ENCODE data around the gene KIF13A. TPM values are rescaled to one million over a fixed set of nuclear protein-coding genes. Genes with fewer than 3 reads are reported as not detected.

Gene KIF13A
- total and polyA plus RNA-seq, 10 of the 15 experiments (the other 5 are each of a cell fraction or from before 2014, with no cell fraction given) = 0.02 to 0.26 (median 0.13) TPM; not detected in 2

DNA sequence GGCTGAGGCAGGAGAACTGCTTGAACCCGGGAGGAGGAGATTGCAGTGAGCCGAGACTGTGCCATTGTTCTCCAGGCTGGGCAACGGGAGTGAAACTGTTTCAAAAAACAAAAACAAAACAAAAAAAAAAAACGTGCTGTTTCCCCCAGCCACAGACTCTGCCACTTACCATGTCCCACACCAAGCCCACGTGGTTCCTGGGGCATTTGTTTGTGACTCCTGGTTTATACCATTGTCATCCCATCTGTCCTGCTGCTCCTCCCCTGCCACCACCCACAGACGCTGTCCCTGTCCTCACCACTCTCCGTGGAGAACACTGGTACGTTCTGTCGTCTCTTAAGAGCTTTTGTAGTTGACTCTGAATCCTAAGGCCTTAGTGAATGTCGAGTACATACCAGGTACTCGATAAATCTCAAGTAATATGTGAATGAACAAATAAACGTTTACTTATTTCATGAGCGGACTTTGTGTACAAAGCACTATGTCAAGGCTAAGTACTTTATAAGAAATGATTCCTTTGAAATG lies 48.0 kb upstream of the KIF13A start:
- H3K4me1 ChIP-seq (ENCODE audit: control insufficient read depth, insufficient read depth, low read length) = no peaks in the 10 kb centered on the region
- H3K9me3 ChIP-seq (replicated peaks; ENCODE audit: control insufficient read depth, insufficient read depth, low read length) = no peaks in the 10 kb centered on the region
- H4K20me1 ChIP-seq (ENCODE audit: control insufficient read depth, insufficient read depth) = no peaks in the 10 kb centered on the region
- no peaks in the 10 kb centered on the region for H3K79me2 ChIP-seq (ENCODE audit: control insufficient read depth, insufficient read depth, low read length)
- no peak for TF ChIP-seq TARDBP (IDR thresholded peaks at IDR 0.05; ENCODE audit: borderline replicate concordance)
- TF ChIP-seq ZNF217 (IDR thresholded peaks at IDR 0.05) = no peak
- TF ChIP-seq EZH2 (IDR thresholded peaks at IDR 0.05; ENCODE audit: borderline replicate concordance, control insufficient read depth, low read depth, low read length) = no peak
- TF ChIP-seq IRF4 (IDR thresholded peaks at IDR 0.05; ENCODE audit: low read depth, low read length) = no peak
- TF ChIP-seq CHD4 (IDR thresholded peaks at IDR 0.05) = no peak
- no peak for TF ChIP-seq WRNIP1 (IDR thresholded peaks at IDR 0.05; ENCODE audit: borderline replicate concordance, low read depth, low read length)
- WGBS (ENCODE audit: insufficient coverage, insufficient replicate concordance, low lambda C conversion rate, missing lambda C conversion rate) = 45% methylated on average over 13 of the region's 13 CpGs
- DNase-seq (ENCODE audit: low read depth, low spot score) (no peak), ATAC-seq (no peak), FAIRE-seq (no peak)
- no peaks in the 10 kb centered on the region; a peak in 1 of 4 replicates for H3K27me3 ChIP-seq (replicated peaks in 1 of 2; ENCODE audit: control insufficient read depth in 2 of 2, insufficient read depth in 2 of 2, low read length in 1 of 2)
- no peak overlapping the region for H2AFZ ChIP-seq (ENCODE audit: control insufficient read depth, low read depth, low read length)
- ChIA-PET SMC1A (ENCODE audit: uncharacterized antibody, unreplicated experiment) (interaction anchor here (0.9 kb wide), 1 partner anchor 8 kb away, joined by 3 read pairs; no protein-coding TSS in a partner anchor), CTCF (no interaction called here), RAD21 (ENCODE audit: unreplicated experiment) (no interaction called here), POLR2A (no interaction called here)
- no peak overlapping the region for H3K27ac ChIP-seq (ENCODE audit: control insufficient read depth, insufficient read depth)
- no peak overlapping the region for H3K4me2 ChIP-seq (ENCODE audit: control insufficient read depth, insufficient read depth)
- H3K36me3 ChIP-seq (ENCODE audit: control insufficient read depth in 2 of 2, insufficient read depth in 2 of 2, low read length in 1 of 2) = no peaks in the 10 kb centered on the region
- no peak overlapping the region for H3K4me3 ChIP-seq
- in situ Hi-C loops (cut with MboI) = no loop called here
- intact Hi-C loops (cut with micrococcal nuclease; ENCODE audit: unreplicated experiment) = no loop called here
- no TSS peak for BruUV-seq (replicated peaks)
- no peak overlapping the region for H3K9ac ChIP-seq (ENCODE audit: control insufficient read depth, insufficient read depth, low read length)

DNA sequence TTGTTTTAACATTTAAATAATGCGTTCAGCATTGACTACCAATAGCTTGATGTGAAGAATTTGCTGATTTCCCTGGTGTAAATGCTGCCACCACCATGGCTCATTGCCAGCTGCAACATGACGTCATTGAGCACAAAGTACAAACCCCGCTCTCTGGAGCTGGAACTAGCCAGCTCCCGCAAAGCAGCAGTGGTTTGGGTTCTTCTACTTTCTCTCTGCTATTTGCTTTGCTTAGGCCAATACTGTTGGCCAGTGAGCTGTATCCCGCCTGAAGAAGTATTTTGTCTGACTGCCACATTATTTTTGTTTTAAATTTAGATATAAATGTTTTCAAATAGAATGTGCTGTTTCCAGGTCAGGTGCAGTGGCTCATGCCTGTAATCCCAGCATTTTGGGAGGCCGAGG lies 47.4 kb upstream of the KIF13A start:
- POLR2A ChIA-PET = no interaction called here
- in situ Hi-C loops (cut with MboI) (no loop called here), intact Hi-C loops (cut with micrococcal nuclease; ENCODE audit: unreplicated experiment) (no loop called here)
- FAIRE-seq = no peak
- TF ChIP-seq, protein P1, sequence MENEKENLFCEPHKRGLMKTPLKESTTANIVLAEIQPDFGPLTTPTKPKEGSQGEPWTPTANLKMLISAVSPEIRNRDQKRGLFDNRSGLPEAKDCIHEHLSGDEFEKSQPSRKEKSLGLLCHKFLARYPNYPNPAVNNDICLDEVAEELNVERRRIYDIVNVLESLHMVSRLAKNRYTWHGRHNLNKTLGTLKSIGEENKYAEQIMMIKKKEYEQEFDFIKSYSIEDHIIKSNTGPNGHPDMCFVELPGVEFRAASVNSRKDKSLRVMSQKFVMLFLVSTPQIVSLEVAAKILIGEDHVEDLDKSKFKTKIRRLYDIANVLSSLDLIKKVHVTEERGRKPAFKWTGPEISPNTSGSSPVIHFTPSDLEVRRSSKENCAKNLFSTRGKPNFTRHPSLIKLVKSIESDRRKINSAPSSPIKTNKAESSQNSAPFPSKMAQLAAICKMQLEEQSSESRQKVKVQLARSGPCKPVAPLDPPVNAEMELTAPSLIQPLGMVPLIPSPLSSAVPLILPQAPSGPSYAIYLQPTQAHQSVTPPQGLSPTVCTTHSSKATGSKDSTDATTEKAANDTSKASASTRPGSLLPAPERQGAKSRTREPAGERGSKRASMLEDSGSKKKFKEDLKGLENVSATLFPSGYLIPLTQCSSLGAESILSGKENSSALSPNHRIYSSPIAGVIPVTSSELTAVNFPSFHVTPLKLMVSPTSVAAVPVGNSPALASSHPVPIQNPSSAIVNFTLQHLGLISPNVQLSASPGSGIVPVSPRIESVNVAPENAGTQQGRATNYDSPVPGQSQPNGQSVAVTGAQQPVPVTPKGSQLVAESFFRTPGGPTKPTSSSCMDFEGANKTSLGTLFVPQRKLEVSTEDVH (IDR thresholded peaks at IDR 0.05; ENCODE audit: low read depth, partially characterized antibody) = no peak
- peak; percentile 70 for TF ChIP-seq ATF7 (IDR thresholded peaks at IDR 0.05; ENCODE audit: low read depth)
- H3K4me1 ChIP-seq (ENCODE audit: control insufficient read depth, insufficient read depth, low read length) = no peaks in the 10 kb centered on the region
- no peaks in the 10 kb centered on the region for H3K9me3 ChIP-seq (replicated peaks; ENCODE audit: control insufficient read depth, insufficient read depth, low read length)
- no peak overlapping the region for H3K4me3 ChIP-seq
- H3K36me3 ChIP-seq (ENCODE audit: control insufficient read depth in 2 of 2, insufficient read depth in 2 of 2, low read length in 1 of 2) = no peaks in the 10 kb centered on the region
- RAD21 ChIA-PET (ENCODE audit: unreplicated experiment) = no interaction called here
- no peaks in the 10 kb centered on the region; a peak in 1 of 4 replicates for H3K27me3 ChIP-seq (replicated peaks in 1 of 2; ENCODE audit: control insufficient read depth in 2 of 2, insufficient read depth in 2 of 2, low read length in 1 of 2)
- BruUV-seq (replicated peaks) = no TSS peak
- CTCF ChIA-PET = no interaction called here
- H3K4me2 ChIP-seq (ENCODE audit: control insufficient read depth, insufficient read depth) = no peak overlapping the region
- WGBS (ENCODE audit: insufficient coverage, insufficient replicate concordance, low lambda C conversion rate, missing lambda C conversion rate) = 65% methylated on average over 6 of the region's 6 CpGs
- ATAC-seq = no peak; the same call in 2 of the 3 replicates
- SMC1A ChIA-PET (ENCODE audit: uncharacterized antibody, unreplicated experiment) = interaction anchor here (0.9 kb wide), 1 partner anchor 9 kb away, joined by 3 read pairs; no protein-coding TSS in a partner anchor
- H3K27ac ChIP-seq (ENCODE audit: control insufficient read depth, insufficient read depth) = no peak overlapping the region
- H3K79me2 ChIP-seq (ENCODE audit: control insufficient read depth, insufficient read depth, low read length) = no peaks in the 10 kb centered on the region
- no peak overlapping the region for H3K9ac ChIP-seq (ENCODE audit: control insufficient read depth, insufficient read depth, low read length)
- no peak overlapping the region for H2AFZ ChIP-seq (ENCODE audit: control insufficient read depth, low read depth, low read length)
- no peaks in the 10 kb centered on the region for H4K20me1 ChIP-seq (ENCODE audit: control insufficient read depth, insufficient read depth)
- DNase-seq (ENCODE audit: low read depth, low spot score) = no peak

Measured in GM12878 (cell line).